ENCODE data around the gene FBXW5. TPM values are rescaled to one million over a fixed set of nuclear protein-coding genes. Genes with fewer than 3 reads are reported as not detected.

Gene FBXW5
- total RNA-seq, 2 donors from 2014 or later, result 203 to 233 TPM

DNA sequence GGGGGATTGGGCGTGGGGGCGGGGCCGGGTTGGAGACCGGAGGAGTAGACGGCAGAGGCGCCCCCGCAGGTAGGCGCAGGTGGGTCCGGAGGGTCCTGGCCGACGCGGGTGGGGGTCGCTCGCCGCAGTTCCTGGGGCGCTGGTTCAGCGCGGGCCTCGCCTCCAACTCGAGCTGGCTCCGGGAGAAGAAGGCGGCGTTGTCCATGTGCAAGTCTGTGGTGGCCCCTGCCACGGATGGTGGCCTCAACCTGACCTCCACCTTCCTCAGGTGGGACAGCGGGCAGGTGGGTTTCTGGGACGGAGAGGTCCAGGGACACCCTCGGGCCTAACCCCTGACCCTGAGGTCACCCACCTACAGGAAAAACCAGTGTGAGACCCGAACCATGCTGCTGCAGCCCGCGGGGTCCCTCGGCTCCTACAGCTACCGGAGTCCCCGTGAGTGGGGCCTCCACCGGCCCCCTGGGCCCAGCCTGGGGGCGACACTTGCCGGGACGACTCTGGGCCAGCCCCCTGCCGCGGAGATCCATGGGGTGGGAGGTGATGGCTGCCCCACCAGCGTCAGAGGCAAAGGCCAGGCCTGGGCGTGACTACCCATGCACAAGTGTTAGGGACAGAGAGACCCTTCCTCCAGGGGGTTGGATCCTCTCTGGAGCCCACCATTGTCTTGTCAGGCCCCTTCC lies 34.5 kb upstream of the FBXW5 start:
- Histone ChIP-seq H3K27ac (peak overlapping the region in 1 of 2 donors; percentile 77), H3K4me3 (no peak overlapping the region), H3K4me1 (peaks cover 0 to 95% of the 10 kb centered on the region in 2 donors), H3K9me3 (no peaks in the 10 kb centered on the region), H3K36me3 (no peaks in the 10 kb centered on the region), H3K27me3 (no peaks in the 10 kb centered on the region)
- TF ChIP-seq, protein P1, sequence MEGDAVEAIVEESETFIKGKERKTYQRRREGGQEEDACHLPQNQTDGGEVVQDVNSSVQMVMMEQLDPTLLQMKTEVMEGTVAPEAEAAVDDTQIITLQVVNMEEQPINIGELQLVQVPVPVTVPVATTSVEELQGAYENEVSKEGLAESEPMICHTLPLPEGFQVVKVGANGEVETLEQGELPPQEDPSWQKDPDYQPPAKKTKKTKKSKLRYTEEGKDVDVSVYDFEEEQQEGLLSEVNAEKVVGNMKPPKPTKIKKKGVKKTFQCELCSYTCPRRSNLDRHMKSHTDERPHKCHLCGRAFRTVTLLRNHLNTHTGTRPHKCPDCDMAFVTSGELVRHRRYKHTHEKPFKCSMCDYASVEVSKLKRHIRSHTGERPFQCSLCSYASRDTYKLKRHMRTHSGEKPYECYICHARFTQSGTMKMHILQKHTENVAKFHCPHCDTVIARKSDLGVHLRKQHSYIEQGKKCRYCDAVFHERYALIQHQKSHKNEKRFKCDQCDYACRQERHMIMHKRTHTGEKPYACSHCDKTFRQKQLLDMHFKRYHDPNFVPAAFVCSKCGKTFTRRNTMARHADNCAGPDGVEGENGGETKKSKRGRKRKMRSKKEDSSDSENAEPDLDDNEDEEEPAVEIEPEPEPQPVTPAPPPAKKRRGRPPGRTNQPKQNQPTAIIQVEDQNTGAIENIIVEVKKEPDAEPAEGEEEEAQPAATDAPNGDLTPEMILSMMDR (IDR thresholded peaks at IDR 0.05), result no peak
- DNase-seq (ENCODE audit: low spot score), result no peak

DNA sequence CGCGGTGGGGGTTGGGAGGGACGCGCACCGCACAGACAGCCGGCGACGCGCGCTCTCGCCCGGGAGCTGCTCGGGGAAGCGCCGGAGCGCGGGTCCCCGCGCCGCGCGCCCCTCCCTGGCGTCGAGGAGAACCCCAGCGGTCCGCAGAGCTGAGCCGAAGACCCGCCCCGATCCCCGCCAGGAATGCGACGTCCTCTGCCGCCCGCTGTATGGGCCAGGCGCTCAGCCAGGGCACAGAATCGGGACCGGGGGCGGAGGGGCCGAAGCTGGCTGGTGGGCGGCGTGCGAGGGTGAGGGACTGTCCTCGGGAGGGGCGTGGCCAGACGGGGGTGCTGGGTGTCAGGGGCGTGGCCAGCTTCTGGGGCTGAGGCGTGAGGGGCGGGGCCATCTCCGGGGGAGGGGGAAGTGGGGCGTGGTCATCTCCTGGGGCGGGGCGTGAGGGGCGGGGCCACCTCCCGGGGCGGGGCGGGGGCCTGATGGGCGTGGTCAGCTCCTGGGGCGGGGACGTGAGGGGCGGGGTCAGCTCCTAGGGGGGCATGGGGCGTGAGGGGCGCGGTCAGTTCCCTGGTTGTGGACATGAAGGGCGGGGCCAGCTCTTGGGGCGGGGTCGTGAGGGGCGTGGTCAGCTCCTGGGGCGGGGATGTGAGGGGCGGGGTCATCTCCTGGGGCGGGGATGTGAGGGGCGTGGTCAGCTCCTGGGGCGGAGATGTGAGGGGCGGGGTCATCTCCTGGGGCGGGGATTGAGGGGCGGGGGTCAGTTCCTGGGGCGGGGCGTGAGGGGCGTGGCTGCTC lies 33.7 kb upstream of the FBXW5 start:
- Histone ChIP-seq H3K36me3 (no peaks in the 10 kb centered on the region), H3K27me3 (no peaks in the 10 kb centered on the region), H3K9me3 (no peaks in the 10 kb centered on the region), H3K4me1 (peaks cover 0 to 91% of the 10 kb centered on the region in 2 donors), H3K27ac (peak overlapping the region; percentile 87 to 93), H3K4me3 (peak overlapping the region; percentile 48 to 61)
- DNase-seq (ENCODE audit: low spot score), result no peak
- TF ChIP-seq, protein P1 (IDR thresholded peaks at IDR 0.05), result no peak

DNA sequence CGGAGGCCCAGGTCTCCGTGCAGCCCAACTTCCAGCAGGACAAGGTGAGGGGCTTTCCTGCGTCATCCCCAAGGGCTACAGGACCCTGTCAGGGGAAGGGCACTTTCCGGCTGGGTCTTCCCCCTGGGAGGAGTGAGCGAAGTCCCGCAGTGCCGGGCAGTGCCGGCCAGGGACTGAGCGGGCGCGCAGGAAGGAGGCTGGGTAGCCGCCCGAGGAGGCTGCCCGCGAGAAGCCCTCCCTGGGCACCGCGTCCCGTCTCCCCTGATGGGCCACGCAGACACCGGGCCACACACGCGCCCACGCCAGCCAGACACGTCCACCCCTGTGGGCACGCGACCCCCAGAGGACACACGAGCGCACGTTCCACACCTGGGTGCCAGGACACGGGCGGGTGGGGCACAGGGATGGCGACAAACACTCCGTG lies 33.1 kb upstream of the FBXW5 start:
- no peaks in the 10 kb centered on the region for H3K27me3 ChIP-seq
- H3K9me3 ChIP-seq, result no peaks in the 10 kb centered on the region
- no peak for DNase-seq (ENCODE audit: low spot score)
- H3K4me1 ChIP-seq, result peaks cover 0 to 88% of the 10 kb centered on the region in 2 donors
- peak overlapping the region; percentile 48 to 61 for H3K4me3 ChIP-seq
- TF ChIP-seq, protein P1 (IDR thresholded peaks at IDR 0.05), result no peak
- H3K36me3 ChIP-seq, result no peaks in the 10 kb centered on the region
- peak overlapping the region; percentile 87 to 93 for H3K27ac ChIP-seq

DNA sequence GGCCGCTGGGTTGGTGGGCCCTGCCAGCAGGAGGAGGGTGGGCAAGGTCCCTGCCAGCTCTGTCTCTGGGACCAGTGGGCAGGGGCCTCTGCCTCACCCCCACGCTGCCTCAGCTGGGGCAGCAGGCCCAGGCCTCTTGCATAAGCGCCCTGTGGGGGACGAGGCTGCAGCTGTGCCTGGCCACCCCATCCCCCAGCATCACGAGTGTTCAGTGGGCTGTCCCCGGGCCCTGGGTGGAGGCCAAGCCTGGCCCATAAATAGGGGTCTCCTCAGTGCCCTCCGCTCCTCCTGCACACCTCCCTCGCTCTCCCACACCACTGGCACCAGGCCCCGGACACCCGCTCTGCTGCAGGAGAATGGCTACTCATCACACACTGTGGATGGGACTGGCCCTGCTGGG lies 32.7 kb upstream of the FBXW5 start, which contains the start of gene PTGDS:
Gene PTGDS, plus strand, starts transcription at position 282 of the 400 bp plus-strand sequence. Its CDS starts 75 bp downstream, at position 357.
- TF ChIP-seq, protein P1 (IDR thresholded peaks at IDR 0.05), result no peak

DNA sequence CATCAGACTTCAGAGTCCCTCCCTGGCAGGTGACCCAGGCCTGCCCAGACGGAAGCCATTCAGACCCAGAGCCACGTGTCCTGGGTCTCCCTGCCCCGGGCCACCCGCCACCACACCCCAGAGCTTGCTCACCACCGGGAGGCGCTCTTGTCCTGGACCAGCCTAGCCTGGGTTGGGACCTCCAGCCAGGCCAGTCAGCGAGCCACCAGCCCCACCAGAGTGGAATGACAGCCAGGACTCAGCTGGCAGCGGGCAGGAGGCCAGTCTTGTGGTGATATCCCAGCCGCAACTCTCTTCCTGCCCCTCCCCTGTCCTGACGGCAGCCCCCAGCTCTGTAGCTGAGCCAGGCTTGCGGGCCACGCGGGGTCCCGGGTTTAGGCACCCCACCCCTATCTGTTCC lies 31.1 kb upstream of the FBXW5 start:
- TF ChIP-seq, protein P1 (IDR thresholded peaks at IDR 0.05), result peak in 1 of 2 donors; percentile 67
- no peaks in the 10 kb centered on the region for H3K9me3 ChIP-seq
- H3K36me3 ChIP-seq, result no peaks in the 10 kb centered on the region
- H3K27me3 ChIP-seq, result no peaks in the 10 kb centered on the region
- H3K4me1 ChIP-seq, result peaks cover 0 to 72% of the 10 kb centered on the region in 2 donors
- DNase-seq (ENCODE audit: low spot score), result no peak
- H3K4me3 ChIP-seq, result no peak overlapping the region
- peak overlapping the region; percentile 87 to 93 for H3K27ac ChIP-seq

More for the DNA sequence above, 32.7 kb upstream of the FBXW5 start, which contains the start of gene PTGDS:
- Histone ChIP-seq H3K27ac (peak within 1 kb of the TSS; percentile 87 to 93), H3K9me3 (no peaks in the 10 kb centered on the region), H3K4me3 (peak within 1 kb of the TSS; percentile 48 to 61), H3K36me3 (no peaks in the 10 kb centered on the region), H3K27me3 (no peaks in the 10 kb centered on the region), H3K4me1 (peaks cover 0 to 87% of the 10 kb centered on the region in 2 donors)
- no peak for DNase-seq (ENCODE audit: low spot score)
